NOMO-1 treated with DMSO at 0.1 percent for 48 hours (cell line): ENCODE measurements around the gene STPG3.
A peak's percentile ranks its signal among the peaks of the same experiment; 100 is the strongest.
"Not testable (repeated sequence)": the region's sequence is repeated elsewhere in the genome, so short reads cannot be mapped to it uniquely, and the experiment has no call there.

Source experiments
- DNase-seq: peaks from one replicate; lab custom pipeline; 2025; ENCODE audit not compliant: unreplicated experiment; lab: John Stamatoyannopoulos, UW

Gene STPG3

GRCh38 chr9:137244486-137245449 lies 6.3 kb upstream of the STPG3 start:
- no peak for DNase-seq

- DNase-seq: no peak
Observed at GRCh38 chr9:137245450-137246421, 5.3 kb upstream of the STPG3 start.

GRCh38 chr9:137247135-137247915 lies 3.8 kb upstream of the STPG3 start:
- DNase-seq: no peak

- no peak for DNase-seq
Observed at GRCh38 chr9:137247916-137248175, 3.2 kb upstream of the STPG3 start.

- DNase-seq: no peak
Observed at GRCh38 chr9:137250329-137251193, 525 bp upstream of the STPG3 start.

- DNase-seq: no peak
Observed at GRCh38 chr9:137251490-137252268, 593 bp downstream of the STPG3 start.

GRCh38 chr9:137252555-137253506 lies 1.7 kb downstream of the STPG3 start:
- DNase-seq: no peak

- no peak for DNase-seq
Observed at GRCh38 chr9:137253717-137254623, 2.9 kb downstream of the STPG3 start.

- DNase-seq: peak; percentile 86
Observed at GRCh38 chr9:137254624-137255447, 3.8 kb downstream of the STPG3 start, which contains the start of gene NELFB. Gene NELFB (plus strand): TSS chr9:137255327.

- DNase-seq: peak; percentile 46
Observed at GRCh38 chr9:137255448-137256114, 4.5 kb downstream of the STPG3 start.

GRCh38 chr9:137256362-137256761 lies 5.3 kb downstream of the STPG3 start:
- DNase-seq: no peak

GRCh38 chr9:137256856-137257255 lies 5.8 kb downstream of the STPG3 start:
- DNase-seq: no peak

- DNase-seq: not testable (repeated sequence)
Observed at GRCh38 chr9:137262173-137262908, 11.3 kb downstream of the STPG3 start.

GRCh38 chr9:137262909-137263285 lies 11.8 kb downstream of the STPG3 start:
- no peak for DNase-seq

- no peak for DNase-seq
Observed at GRCh38 chr9:137263506-137263905, 12.4 kb downstream of the STPG3 start.
